Neural cell (in vitro differentiated cells): ENCODE measurements around the gene PLCL2.

Experiments
- EP300 ChIP-seq: fragments of 450-650 bp; conservative IDR thresholded peaks from 2 replicates; pipeline ENCODE4 v1.6.1; 2014; ENCODE audit warnings: antibody characterized with exemption, mild to moderate bottlenecking, moderate library complexity; ENCODE audit not compliant: poor library complexity, severe bottlenecking
- EZH2 ChIP-seq: fragments of 200-600, 300-800 bp; shearing (Covaris generic), sonication (generic); IDR thresholded peaks from 2 replicates; pipeline ENCODE4 v1.6.1; 2014; ENCODE audit warnings: antibody characterized with exemption, low read length, borderline replicate concordance, mild to moderate bottlenecking; ENCODE audit not compliant: insufficient read depth, poor library complexity, severe bottlenecking
- RAD21 ChIP-seq: fragments of 450-650 bp; conservative IDR thresholded peaks from 2 replicates; pipeline ENCODE4 v1.6.1; 2014; ENCODE audit warnings: antibody characterized with exemption, mild to moderate bottlenecking, moderate library complexity
- REST ChIP-seq: IDR thresholded peaks from 2 replicates; pipeline ENCODE4 v1.6.1; 2012; ENCODE audit warnings: borderline replicate concordance

GRCh38 chr3:17076940-17077605 is 192.3 kb downstream of the PLCL2 start:
- no peak for TF ChIP-seq REST
- TF ChIP-seq EP300, result no peak
- no peak for TF ChIP-seq EZH2
- TF ChIP-seq RAD21, result no peak
